ENCODE results near the gene RHOJ. TPM values are rescaled to one million over a fixed set of nuclear protein-coding genes. Genes with fewer than 3 reads are reported as not detected.

RHOJ gene
- total and polyA plus RNA-seq, 2 of the 8 experiments (the other 6 are each of a cell fraction or from before 2014, with no cell fraction given): 0.11 TPM; not detected in 1

DNA sequence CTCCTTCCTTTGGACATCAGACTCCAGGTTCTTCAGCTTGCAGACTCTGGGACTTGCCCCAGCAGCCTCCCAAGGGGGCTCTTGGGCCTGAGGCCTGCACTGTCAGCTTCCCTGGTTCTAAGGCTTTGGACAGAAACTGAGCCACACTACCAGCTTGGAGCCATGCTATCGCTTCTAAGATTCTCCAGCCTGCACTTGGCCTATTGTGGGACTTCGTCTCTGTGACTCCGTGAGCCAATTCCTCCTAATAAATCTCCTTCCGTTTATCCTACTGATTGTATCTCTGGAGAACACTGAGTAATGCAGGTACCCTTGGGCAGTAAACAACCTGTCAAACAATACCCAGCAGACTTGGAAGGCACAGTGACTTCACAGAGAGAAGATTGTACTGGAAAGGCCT, 24.9 kb upstream of the RHOJ start:
- Histone ChIP-seq H4K8ac (ENCODE audit: extremely low read depth, insufficient read depth, low read length) (no peak overlapping the region), H3K79me1 (ENCODE audit: low read depth, low read length) (no peaks in the 10 kb centered on the region), H3K18ac (ENCODE audit: extremely low read depth, low read length) (no peak overlapping the region), H3K14ac (ENCODE audit: insufficient read length) (no peak overlapping the region), H4K5ac (ENCODE audit: insufficient read length, low read depth, low read length) (no peak overlapping the region), H3K23ac (ENCODE audit: insufficient read length) (no peak overlapping the region), H3K9me3 (ENCODE audit: insufficient read depth in 2 of 2, low read depth in 1 of 2, low read length in 1 of 2) (no peaks in the 10 kb centered on the region), H2BK12ac (ENCODE audit: low read depth, low read length) (no peak overlapping the region), H3K27ac (ENCODE audit: low read depth, low read length) (no peak overlapping the region), H2AK5ac (ENCODE audit: low read depth, low read length) (no peak overlapping the region), H3K4me2 (ENCODE audit: insufficient read depth in 1 of 2, low read depth in 2 of 2, low read length in 2 of 2) (no peak overlapping the region), H2BK15ac (ENCODE audit: low read length) (no peak overlapping the region), H3K4me3 (ENCODE audit: extremely low read depth in 1 of 4, insufficient read depth in 2 of 4, low read depth in 3 of 4, low read length in 4 of 4) (no peak overlapping the region), H3K9ac (replicated peaks in 1 of 4; ENCODE audit: extremely low read depth in 1 of 4, low read depth in 3 of 4, low read length in 3 of 4) (no peak overlapping the region), H2BK5ac (ENCODE audit: low read depth, low read length) (no peak overlapping the region), H3K4me1 (replicated peaks in 1 of 4; ENCODE audit: control insufficient read depth in 3 of 4, insufficient read depth in 4 of 4, low read length in 3 of 4) (peaks cover 0 to 4% (median 3%) of the 10 kb centered on the region in 4 experiments; a peak in 5 of 7 replicates), H4K20me1 (replicated peaks in 1 of 2; ENCODE audit: control insufficient read depth in 1 of 2, insufficient read depth in 2 of 2, low read length in 2 of 2) (no peaks in the 10 kb centered on the region), H3K36me3 (ENCODE audit: control insufficient read depth in 2 of 4, insufficient read depth in 4 of 4, low read length in 3 of 4) (no peaks in the 10 kb centered on the region), H4K91ac (replicated peaks; ENCODE audit: insufficient read length, low read length) (no peak overlapping the region), H3K4ac (replicated peaks; ENCODE audit: insufficient read length, low read depth, low read length) (no peak overlapping the region), H3K23me2 (ENCODE audit: low read depth, low read length) (no peaks in the 10 kb centered on the region), H3K56ac (replicated peaks; ENCODE audit: insufficient read length, low read depth, low read length) (no peak overlapping the region), H3K27me3 (replicated peaks in 1 of 4; ENCODE audit: control insufficient read depth in 3 of 4, extremely low read depth in 1 of 4, insufficient read depth in 3 of 4, low read length in 3 of 4) (no peaks in the 10 kb centered on the region), H2BK20ac (ENCODE audit: low read length) (no peak overlapping the region), H2AFZ (ENCODE audit: low read length) (no peak overlapping the region), H3K79me2 (ENCODE audit: control insufficient read depth in 1 of 2, insufficient read depth in 2 of 2, low read length in 2 of 2) (no peaks in the 10 kb centered on the region), H2BK120ac (replicated peaks; ENCODE audit: low read depth, low read length) (no peak overlapping the region)
- ChIA-PET CTCF (ENCODE audit: partially characterized antibody) (interaction anchor here (0.8 to 1.4 kb wide), 2 partner anchors 13 to 98 kb away, joined by 3 to 4 read pairs; no protein-coding TSS in a partner anchor), POLR2A (ENCODE audit: partially characterized antibody) (no interaction called here)
- WGBS, 2 experiments (ENCODE audit: extremely low coverage in 1 of 2, insufficient coverage in 1 of 2, insufficient read length in 1 of 2, insufficient replicate concordance in 2 of 2, low coverage in 1 of 2, low lambda C conversion rate in 2 of 2, missing lambda C conversion rate in 1 of 2): 90% methylated on average over 4 of the region's 4 CpGs; no CpG with 5 or more reads in 1 of the 2 experiments
- DNase-seq (ENCODE audit: low read depth in 1 of 2, low spot score in 2 of 2): no peak
- TF ChIP-seq JUND (IDR thresholded peaks at IDR 0.05; ENCODE audit: low read length) (no peak), NANOG (IDR thresholded peaks at IDR 0.05; ENCODE audit: insufficient read depth, low read depth, low read length, poor library complexity, severe bottlenecking) (no peak), SIX5 (IDR thresholded peaks at IDR 0.05; ENCODE audit: low read depth, low read length) (no peak), CHD2 (IDR thresholded peaks at IDR 0.05; ENCODE audit: low read length) (no peak), BACH1 (IDR thresholded peaks at IDR 0.05; ENCODE audit: low read length) (no peak), KDM5A (IDR thresholded peaks at IDR 0.05; ENCODE audit: low read length) (no peak), EGR1 (IDR thresholded peaks at IDR 0.05; ENCODE audit: borderline replicate concordance, low read depth, low read length) (no peak), KDM4A (IDR thresholded peaks at IDR 0.05; ENCODE audit: low read depth, low read length, severe bottlenecking) (no peak), EP300 (IDR thresholded peaks at IDR 0.05; ENCODE audit: borderline replicate concordance in 1 of 2, low read depth in 2 of 2, low read length in 2 of 2) (no peak), GTF2F1 (IDR thresholded peaks at IDR 0.05; ENCODE audit: borderline replicate concordance, low read depth, low read length) (no peak), YY1 (IDR thresholded peaks at IDR 0.05; ENCODE audit: low read depth, low read length) (no peak), RXRA (IDR thresholded peaks at IDR 0.05; ENCODE audit: insufficient read depth, low read depth, low read length) (no peak)
- FAIRE-seq: no peak

Measured in H1 (cell line).